Activated CD4-positive, alpha-beta T cell treated with anti-CD3 and anti-CD28 coated beads, Interleukin-2, amount 10 ng/mL, durations not matched to agents 7 days and 5 days (primary cell): ENCODE results near the gene ELF1. TPM values are rescaled to one million over a fixed set of nuclear protein-coding genes. Genes with fewer than 3 reads are reported as not detected.
"Not testable (repeated sequence)": the region's sequence is repeated elsewhere in the genome, so short reads cannot be mapped to it uniquely, and the experiment has no call there.

Source experiments
- CTCF ChIA-PET: fragments of 350-600 bp; sonication (Branson Sonifier 250); formaldehyde crosslinking; loops from one replicate; lab custom pipeline; 2021; ENCODE audit warnings: antibody characterized with exemption; lab: Charles Lee
- POLR2A ChIA-PET: fragments of 350-600 bp; sonication (Branson Sonifier 250); formaldehyde crosslinking; loops from one replicate; lab custom pipeline; 2021; ENCODE audit warnings: antibody characterized with exemption; lab: Charles Lee
- DNase-seq: peaks from one replicate; pipeline ENCODE4 v3.0.0-alpha.2; 2020
- H3K27ac Mint-ChIP-seq: one replicate; pipeline ENCODE4 v1.8.0; 2021; ENCODE audit warnings: mild to moderate bottlenecking, moderate library complexity, mixed read lengths
- H3K27me3 Mint-ChIP-seq: one replicate; pipeline ENCODE4 v1.8.0; 2021; ENCODE audit warnings: mixed read lengths
- H3K36me3 Mint-ChIP-seq: one replicate; pipeline ENCODE4 v1.8.0; 2021; ENCODE audit warnings: low read depth, mixed read lengths
- H3K4me1 Mint-ChIP-seq: one replicate; pipeline ENCODE4 v1.8.0; 2021; ENCODE audit warnings: mixed read lengths
- H3K4me3 Mint-ChIP-seq: one replicate; pipeline ENCODE4 v1.8.0; 2021; ENCODE audit warnings: mild to moderate bottlenecking, moderate library complexity, mixed read lengths
- H3K9me3 Mint-ChIP-seq: one replicate; pipeline ENCODE4 v1.8.0; 2021; ENCODE audit warnings: mixed read lengths
- total RNA-seq, 2 experiments: library from RNA; stranded (reverse); gene quantifications; one replicate each; pipeline ENCODE4 v1.2.3, GENCODE V29; 2021

ELF1 gene
- total RNA-seq, 2 experiments from 2014 or later: 125 to 149 TPM

DNA sequence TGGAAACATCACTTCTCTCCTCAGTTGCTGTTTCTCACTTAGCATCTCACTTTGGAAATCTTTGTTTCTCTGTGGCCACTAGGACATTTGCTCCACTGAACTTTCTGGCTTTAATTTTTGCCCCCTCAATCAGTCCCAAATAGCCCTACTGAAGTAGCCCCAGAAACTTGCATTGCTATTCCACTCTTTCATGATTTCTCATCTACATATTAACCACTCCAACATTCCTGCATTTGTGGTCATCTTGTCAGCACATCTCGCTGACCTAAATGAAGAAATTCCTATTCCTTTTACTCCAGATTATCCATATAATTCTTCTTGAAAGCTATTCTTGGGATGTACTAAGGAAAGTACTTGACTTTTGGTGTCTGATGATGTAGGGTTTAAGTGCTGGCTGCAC is 134.9 kb downstream of the ELF1 start:
- H3K27me3 Mint-ChIP-seq, CTCF ChIA-PET: not testable (repeated sequence)
- peaks cover 44% of the 10 kb centered on the region for H3K36me3 Mint-ChIP-seq

More for the DNA sequence above, 134.9 kb downstream of the ELF1 start:
- H3K27ac Mint-ChIP-seq, H3K4me3 Mint-ChIP-seq, POLR2A ChIA-PET, DNase-seq: not testable (repeated sequence)
- Mint-ChIP-seq H3K9me3 (peaks cover 27% of the 10 kb centered on the region), H3K4me1 (peaks cover 17% of the 10 kb centered on the region)

Other genes starting within 250 kb of the ELF1 start
- gene MRPS31, start 248.1 kb downstream of the ELF1 start, total RNA-seq: 10 to 100 TPM; 32.3 to 36.2 TPM
- 10 to 100 TPM; 14.4 to 15.5 TPM for gene SLC25A15, start 229.7 kb downstream of the ELF1 start, total RNA-seq
- 10 to 100 TPM in 1 of 2 experiments, 1 to 10 TPM in 1; 9.8 to 12.2 TPM for gene WBP4, start 42.2 kb upstream of the ELF1 start, total RNA-seq
- gene KBTBD6, start 113.5 kb upstream of the ELF1 start, total RNA-seq: 1 to 10 TPM; 6.0 to 6.5 TPM
- 10 to 100 TPM; 10.7 to 10.8 TPM for gene KBTBD7, start 175.3 kb upstream of the ELF1 start, total RNA-seq
- 10 to 100 TPM; 22.0 to 23.0 TPM for gene MTRF1, start 244.3 kb upstream of the ELF1 start, total RNA-seq